HL-60 (cell line): ENCODE data around the gene ZSWIM2.

Experiments
- GABPA ChIP-seq: IDR thresholded peaks from 2 replicates; pipeline ENCODE4 v1.6.1; 2012; ENCODE audit warnings: low read depth
- POLR2AphosphoS5 ChIP-seq: IDR thresholded peaks from 2 replicates; pipeline ENCODE4 v1.6.1; 2012; ENCODE audit warnings: low read depth
- TF ChIP-seq, protein P1 (sequence below): IDR thresholded peaks from one replicate; pipeline ENCODE4 v1.5.1; 2011; ENCODE audit warnings: low read length, control low read depth, inconsistent platforms; ENCODE audit not compliant: insufficient read depth

DNA sequence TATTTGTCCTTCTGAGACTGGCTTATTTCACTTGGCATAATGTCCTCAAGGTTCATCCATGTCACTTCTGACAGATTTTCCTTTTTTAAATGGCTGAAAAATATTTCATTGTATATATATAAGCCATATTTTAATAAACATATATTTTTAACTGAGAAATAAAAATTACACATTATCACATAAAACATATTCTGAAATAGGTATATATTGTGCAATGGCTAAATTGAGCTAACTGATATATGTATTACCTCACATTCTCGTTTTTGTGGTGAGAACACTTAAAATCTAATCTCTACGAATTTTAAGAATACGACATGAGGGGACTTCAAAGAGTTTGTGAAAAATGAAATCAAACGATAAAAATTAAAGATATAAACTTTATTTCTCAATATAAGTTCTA lies 25.7 kb upstream of the ZSWIM2 start:
- TF ChIP-seq, protein P1, sequence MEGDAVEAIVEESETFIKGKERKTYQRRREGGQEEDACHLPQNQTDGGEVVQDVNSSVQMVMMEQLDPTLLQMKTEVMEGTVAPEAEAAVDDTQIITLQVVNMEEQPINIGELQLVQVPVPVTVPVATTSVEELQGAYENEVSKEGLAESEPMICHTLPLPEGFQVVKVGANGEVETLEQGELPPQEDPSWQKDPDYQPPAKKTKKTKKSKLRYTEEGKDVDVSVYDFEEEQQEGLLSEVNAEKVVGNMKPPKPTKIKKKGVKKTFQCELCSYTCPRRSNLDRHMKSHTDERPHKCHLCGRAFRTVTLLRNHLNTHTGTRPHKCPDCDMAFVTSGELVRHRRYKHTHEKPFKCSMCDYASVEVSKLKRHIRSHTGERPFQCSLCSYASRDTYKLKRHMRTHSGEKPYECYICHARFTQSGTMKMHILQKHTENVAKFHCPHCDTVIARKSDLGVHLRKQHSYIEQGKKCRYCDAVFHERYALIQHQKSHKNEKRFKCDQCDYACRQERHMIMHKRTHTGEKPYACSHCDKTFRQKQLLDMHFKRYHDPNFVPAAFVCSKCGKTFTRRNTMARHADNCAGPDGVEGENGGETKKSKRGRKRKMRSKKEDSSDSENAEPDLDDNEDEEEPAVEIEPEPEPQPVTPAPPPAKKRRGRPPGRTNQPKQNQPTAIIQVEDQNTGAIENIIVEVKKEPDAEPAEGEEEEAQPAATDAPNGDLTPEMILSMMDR: no peak
- TF ChIP-seq POLR2AphosphoS5: no peak
- TF ChIP-seq GABPA: no peak
